Peyer's patch (tissue), 4 donors: Measurements from ENCODE around the gene SLX4. TPM values are rescaled to one million over a fixed set of nuclear protein-coding genes. Genes with fewer than 3 reads are reported as not detected.

Source experiments
- DNase-seq, 3 donors: peaks; one replicate each; pipeline ENCODE4 v3.0.0-alpha.2; 2017 to 2019
- H3K27ac ChIP-seq, 4 donors: fragments of 200-600 bp; sonication (generic); one replicate each; pipeline ENCODE4 v1.5.1; 2016 to 2019
- H3K27me3 ChIP-seq, 2 donors: fragments of 200-600 bp; sonication (generic); one replicate each; pipeline ENCODE4 v1.5.1; 2019
- H3K36me3 ChIP-seq, 3 donors: fragments of 200-600 bp; sonication (generic); one replicate each; pipeline ENCODE4 v1.5.1; 2016 to 2019
- H3K4me1 ChIP-seq, 4 donors: fragments of 200-600 bp; sonication (generic); one replicate each; pipeline ENCODE4 v1.5.1; 2016 to 2019
- H3K4me3 ChIP-seq, 4 donors: fragments of 200-600 bp; sonication (generic); 1 replicate in 3 of 4; 2 replicates in 1 of 4; pipeline ENCODE4 v1.5.1; 2016 to 2019; ENCODE audit warnings: mild to moderate bottlenecking in 1 of 4
- H3K9me3 ChIP-seq, 4 donors: fragments of 200-600 bp; sonication (generic); one replicate each; pipeline ENCODE4 v1.5.1; 2016 to 2019; ENCODE audit warnings: mild to moderate bottlenecking in 1 of 4
- CTCF ChIP-seq, 6 experiments: fragments of 450-650 bp in 4 of 6; fragments of 200-600 bp in 2 of 6; sonication (generic) in 1 of 6; IDR thresholded peaks; one replicate each; pipeline ENCODE4 v1.5.1; 2017 to 2019; ENCODE audit warnings: antibody characterized with exemption in 6 of 6, mild to moderate bottlenecking in 3 of 6, moderate library complexity in 1 of 6
- POLR2A ChIP-seq, 2 donors: fragments of 450-650 bp; IDR thresholded peaks; one replicate each; pipeline ENCODE4 v1.5.1; 2017; ENCODE audit warnings: antibody characterized with exemption in 2 of 2, mild to moderate bottlenecking in 2 of 2, moderate library complexity in 2 of 2
- total RNA-seq, 4 donors: library from RNA; depleted of rRNA; stranded (reverse); fragments of >200 nt; gene quantifications; one replicate each; pipeline ENCODE4 v1.1.0, GENCODE V29; 2016

The SLX4 gene
- total RNA-seq, 4 donors from 2014 or later = 6.5 to 13.4 (median 12.8) TPM

- Histone ChIP-seq H3K4me3 (no peak overlapping the region), H3K27me3 (no peaks in the 10 kb centered on the region), H3K4me1 (no peaks in the 10 kb centered on the region), H3K27ac (no peak overlapping the region), H3K9me3 (no peaks in the 10 kb centered on the region), H3K36me3 (peaks cover 0 to 22% (median 0%) of the 10 kb centered on the region in 3 donors)
- DNase-seq = no peak
- TF ChIP-seq POLR2A (IDR thresholded peaks at IDR 0.05) (no peak), CTCF (IDR thresholded peaks at IDR 0.05) (no peak)
Observed at GRCh38 chr16:3597226-3597625, 14.2 kb downstream of the SLX4 start.

DNA sequence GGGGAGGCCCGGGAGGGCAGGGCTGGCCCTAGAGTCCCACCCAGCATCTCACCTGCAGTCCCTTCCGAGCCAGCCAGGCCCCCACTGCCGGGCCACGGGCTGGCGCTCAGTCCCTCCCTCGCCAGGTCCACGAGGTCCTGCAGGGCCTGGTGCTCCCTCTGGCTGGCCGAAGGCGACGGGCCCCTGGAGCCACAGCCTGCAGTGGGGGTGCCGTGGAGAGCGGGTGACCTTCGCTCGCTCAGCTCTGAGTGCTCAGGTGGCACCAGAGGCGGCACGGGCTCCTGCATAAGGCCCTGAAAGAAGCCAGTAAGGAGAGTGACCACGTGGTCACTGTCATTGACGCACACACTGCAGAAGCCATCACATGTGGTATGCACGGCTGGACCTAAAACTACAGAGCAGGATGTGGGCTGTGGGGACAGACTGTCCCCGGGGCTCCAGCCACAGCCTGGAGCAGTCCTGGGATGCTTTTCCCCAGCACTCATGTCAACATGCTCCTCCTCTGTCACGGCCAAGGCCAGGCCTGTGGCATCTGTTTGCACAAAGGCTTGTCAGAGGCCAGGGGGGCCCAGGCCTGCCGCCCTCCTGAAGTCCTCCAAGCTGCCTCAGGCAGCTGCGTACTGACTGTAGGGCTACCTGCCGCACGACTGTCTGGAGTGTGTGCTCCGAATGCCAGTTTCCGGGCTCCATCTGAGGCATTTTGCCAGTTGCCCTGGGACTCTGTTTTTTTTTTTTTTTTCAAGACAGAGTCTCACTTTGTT lies 15.1 kb downstream of the SLX4 start:
- Histone ChIP-seq H3K36me3 (peaks cover 0 to 21% (median 0%) of the 10 kb centered on the region in 3 donors), H3K9me3 (no peaks in the 10 kb centered on the region), H3K27ac (no peak overlapping the region), H3K27me3 (no peaks in the 10 kb centered on the region), H3K4me3 (no peak overlapping the region), H3K4me1 (no peaks in the 10 kb centered on the region)
- no peak for DNase-seq
- no peak for TF ChIP-seq CTCF (IDR thresholded peaks at IDR 0.05)

DNA sequence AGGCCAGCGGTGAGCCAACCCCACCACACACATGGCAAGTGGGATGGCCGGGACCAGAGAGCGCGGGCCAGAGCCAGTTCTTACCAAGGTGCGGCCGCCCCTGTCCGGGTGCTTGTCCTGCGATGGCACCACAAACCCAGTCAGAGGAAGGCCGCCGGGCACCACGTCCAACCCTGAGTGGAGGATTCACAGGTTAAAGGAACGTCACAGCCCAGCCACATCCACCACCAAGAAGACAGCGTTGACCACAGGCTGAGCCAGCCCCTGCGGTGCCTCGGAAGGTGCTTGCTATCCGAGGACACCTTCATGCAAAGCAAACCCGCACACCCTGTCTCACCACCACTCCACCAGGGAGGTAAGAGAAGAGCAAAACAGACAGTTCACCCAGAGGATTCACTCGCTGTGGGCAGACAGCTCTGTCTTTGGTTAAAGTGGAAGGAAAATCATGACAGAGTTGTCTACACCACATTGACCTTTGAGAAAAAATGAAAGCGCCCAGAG lies 15.8 kb downstream of the SLX4 start:
- no peaks in the 10 kb centered on the region for H3K9me3 ChIP-seq
- peaks cover 0 to 18% (median 0%) of the 10 kb centered on the region in 3 donors for H3K36me3 ChIP-seq
- TF ChIP-seq POLR2A (IDR thresholded peaks at IDR 0.05) (no peak), CTCF (IDR thresholded peaks at IDR 0.05) (no peak)
- no peak for DNase-seq
- H3K27ac ChIP-seq = no peak overlapping the region
- H3K27me3 ChIP-seq = no peaks in the 10 kb centered on the region
- no peaks in the 10 kb centered on the region for H3K4me1 ChIP-seq
- no peak overlapping the region for H3K4me3 ChIP-seq

GRCh38 chr16:3595110-3595486 lies 16.3 kb downstream of the SLX4 start:
- DNase-seq = no peak
- Histone ChIP-seq H3K9me3 (no peaks in the 10 kb centered on the region), H3K4me3 (no peak overlapping the region), H3K27me3 (no peaks in the 10 kb centered on the region), H3K36me3 (peaks cover 0 to 21% (median 0%) of the 10 kb centered on the region in 3 donors), H3K4me1 (no peaks in the 10 kb centered on the region), H3K27ac (no peak overlapping the region)
- TF ChIP-seq POLR2A (IDR thresholded peaks at IDR 0.05) (no peak), CTCF (IDR thresholded peaks at IDR 0.05) (no peak)

DNA sequence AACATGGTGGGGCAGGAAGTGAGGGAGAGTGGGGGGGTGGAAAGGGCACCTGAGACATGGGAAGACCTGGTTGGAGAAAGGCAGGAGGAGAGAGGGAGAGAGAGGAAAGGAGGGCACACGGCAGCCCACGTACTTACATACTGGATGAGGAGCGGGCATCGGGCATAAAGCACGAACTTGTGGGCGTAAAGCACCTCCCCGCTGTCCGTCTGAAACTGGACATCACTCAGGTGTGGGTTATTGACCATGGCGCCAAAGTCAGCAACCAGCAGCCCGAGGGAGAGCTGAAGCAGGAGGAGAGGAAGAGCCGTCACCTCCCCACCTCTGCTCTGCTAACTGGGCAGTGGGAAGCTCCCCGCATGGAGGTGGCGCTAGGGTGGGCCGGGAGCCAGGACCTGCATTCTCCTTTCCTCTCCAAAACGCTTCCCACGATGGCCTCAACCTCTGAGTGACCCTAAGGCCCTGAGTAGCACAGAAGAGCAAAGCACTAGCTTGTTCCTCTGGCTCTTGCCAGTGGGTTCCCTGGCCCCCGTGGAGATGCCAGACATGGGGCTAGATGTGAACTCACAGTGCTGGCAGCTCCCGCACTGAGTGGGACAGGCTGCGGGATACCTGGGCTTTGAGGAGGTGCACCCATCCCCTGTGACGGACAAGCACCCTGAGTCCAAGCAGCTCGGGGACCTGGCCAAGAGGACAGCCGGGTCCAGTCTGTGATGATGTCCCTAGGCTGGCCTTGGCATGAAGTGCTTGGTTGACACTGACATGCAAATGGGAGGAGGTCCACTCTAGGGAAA lies 16.9 kb downstream of the SLX4 start:
- TF ChIP-seq POLR2A (IDR thresholded peaks at IDR 0.05) (no peak), CTCF (IDR thresholded peaks at IDR 0.05) (no peak)
- DNase-seq = no peak
- H3K36me3 ChIP-seq = peaks cover 0 to 21% (median 0%) of the 10 kb centered on the region in 3 donors

More for the DNA sequence above, 16.9 kb downstream of the SLX4 start:
- Histone ChIP-seq H3K4me1 (no peaks in the 10 kb centered on the region), H3K4me3 (no peak overlapping the region), H3K9me3 (no peaks in the 10 kb centered on the region), H3K27me3 (no peaks in the 10 kb centered on the region), H3K27ac (no peak overlapping the region)
